NT2/D1 (cell line): ENCODE measurements around the gene JCAD.

Experiments
- DNase-seq: peaks from one replicate; pipeline ENCODE4 v3.0.0-alpha.2; 2011; ENCODE audit warnings: low read depth, low spot score
- H3K27me3 ChIP-seq: 2 replicates; pipeline ENCODE4 v1.6.0; 2011; ENCODE audit warnings: mild to moderate bottlenecking; ENCODE audit not compliant: insufficient read length, insufficient read depth
- H3K36me3 ChIP-seq: 2 replicates; pipeline ENCODE4 v1.6.1; 2011; ENCODE audit warnings: mild to moderate bottlenecking, low read length, mixed read lengths; ENCODE audit not compliant: insufficient read depth, insufficient read length
- H3K4me1 ChIP-seq: 2 replicates; pipeline ENCODE4 v1.5.1; 2011; ENCODE audit not compliant: insufficient read depth, insufficient read length
- H3K4me3 ChIP-seq: 2 replicates; pipeline ENCODE4 v1.5.1; 2011; ENCODE audit warnings: low read depth; ENCODE audit not compliant: insufficient read length
- H3K9ac ChIP-seq: 2 replicates; pipeline ENCODE4 v1.6.0; 2011; ENCODE audit warnings: low read depth; ENCODE audit not compliant: insufficient read length
- H3K9me3 ChIP-seq: 2 replicates; pipeline ENCODE4 v1.5.1; 2011; ENCODE audit warnings: mild to moderate bottlenecking, low read length; ENCODE audit not compliant: insufficient read depth
- SUZ12 ChIP-seq: IDR thresholded peaks from 2 replicates; pipeline ENCODE4 v1.6.1; 2011; ENCODE audit not compliant: insufficient read length, insufficient read depth; ENCODE audit errors: extremely low read depth
- YY1 ChIP-seq: IDR thresholded peaks from 2 replicates; pipeline ENCODE4 v1.6.1; 2011; ENCODE audit not compliant: insufficient read length, insufficient read depth
- ZNF274 ChIP-seq: IDR thresholded peaks from 2 replicates; pipeline ENCODE4 v1.6.1; 2011; ENCODE audit warnings: mild to moderate bottlenecking, low read depth, low read length

The JCAD gene

GRCh38 chr10:29969255-29970011, 90.0 kb downstream of the JCAD start:
- Histone ChIP-seq H3K4me3 (no peak overlapping the region), H3K36me3 (no peaks in the 10 kb centered on the region), H3K9me3 (0 out of 2 replicates have a peak, but pooled peaks cover 2% of the 10 kb centered on the region), H3K4me1 (no peaks in the 10 kb centered on the region), H3K27me3 (no peaks in the 10 kb centered on the region), H3K9ac (no peak overlapping the region)
- TF ChIP-seq YY1 (no peak), ZNF274 (no peak), SUZ12 (no peak)
- no peak for DNase-seq

GRCh38 chr10:29968585-29968984, 90.8 kb downstream of the JCAD start:
- Histone ChIP-seq H3K9ac (no peak overlapping the region), H3K9me3 (no peaks in the 10 kb centered on the region), H3K4me1 (no peaks in the 10 kb centered on the region), H3K4me3 (no peak overlapping the region), H3K27me3 (no peaks in the 10 kb centered on the region), H3K36me3 (no peaks in the 10 kb centered on the region)
- no peak for TF ChIP-seq YY1
- TF ChIP-seq ZNF274, result no peak
- TF ChIP-seq SUZ12, result no peak
- no peak for DNase-seq

- Histone ChIP-seq H3K4me3 (no peak overlapping the region), H3K9ac (no peak overlapping the region), H3K9me3 (no peaks in the 10 kb centered on the region), H3K27me3 (no peaks in the 10 kb centered on the region), H3K36me3 (no peaks in the 10 kb centered on the region), H3K4me1 (no peaks in the 10 kb centered on the region)
- DNase-seq, result no peak
- TF ChIP-seq ZNF274 (no peak), YY1 (no peak), SUZ12 (no peak)
Measured at GRCh38 chr10:29966269-29966668, 93.1 kb downstream of the JCAD start.
